Stimulated activated CD8-positive, alpha-beta memory T cell treated with anti-CD3 and anti-CD28 coated beads, Interleukin-15, amount 100 ng/mL, for 24 hours (primary cell): Measurements from ENCODE around the gene EIPR1.
"Not testable (repeated sequence)": the region's sequence is repeated elsewhere in the genome, so short reads cannot be mapped to it uniquely, and the experiment has no call there.

Experiments
- DNase-seq: peaks from one replicate; pipeline ENCODE4 v3.0.0-alpha.2; 2020; ENCODE audit warnings: low read depth

Gene EIPR1

GRCh38 chr2:3403587-3404334 lies 26.1 kb upstream of the EIPR1 start:
- no peak for DNase-seq

DNA sequence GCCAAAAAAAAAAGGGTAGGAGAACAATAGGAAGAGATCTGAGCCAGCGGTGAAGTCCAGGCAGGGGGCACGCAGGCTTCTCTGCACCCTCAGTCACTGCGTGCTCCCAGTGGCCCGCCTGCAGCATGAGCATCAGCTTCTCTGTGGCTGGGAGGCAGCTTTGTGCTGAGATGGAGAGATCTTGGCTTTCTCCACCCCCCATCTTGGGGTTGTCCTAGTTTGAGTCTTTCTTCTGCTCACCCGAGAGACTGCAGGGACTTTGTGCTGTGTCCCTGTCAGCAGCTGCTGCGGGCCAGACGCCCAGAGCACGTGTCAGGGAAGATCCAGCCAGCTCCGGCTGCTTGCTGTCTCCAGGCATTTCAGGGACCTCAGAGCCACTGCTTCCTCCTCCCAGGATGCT lies 22.2 kb upstream of the EIPR1 start:
- no peak for DNase-seq

GRCh38 chr2:3399381-3399780 lies 21.8 kb upstream of the EIPR1 start:
- DNase-seq: no peak

GRCh38 chr2:3398857-3399256 lies 21.2 kb upstream of the EIPR1 start:
- DNase-seq: no peak

GRCh38 chr2:3396920-3397559 lies 19.4 kb upstream of the EIPR1 start:
- no peak for DNase-seq

- DNase-seq: no peak
These were observed 14.6 kb upstream of the EIPR1 start for GRCh38 chr2:3392216-3392615.

- DNase-seq: no peak
These were observed 12.4 kb upstream of the EIPR1 start for GRCh38 chr2:3390041-3390440.

- DNase-seq: no peak
These were observed 11.6 kb upstream of the EIPR1 start for GRCh38 chr2:3389193-3389592.

DNA sequence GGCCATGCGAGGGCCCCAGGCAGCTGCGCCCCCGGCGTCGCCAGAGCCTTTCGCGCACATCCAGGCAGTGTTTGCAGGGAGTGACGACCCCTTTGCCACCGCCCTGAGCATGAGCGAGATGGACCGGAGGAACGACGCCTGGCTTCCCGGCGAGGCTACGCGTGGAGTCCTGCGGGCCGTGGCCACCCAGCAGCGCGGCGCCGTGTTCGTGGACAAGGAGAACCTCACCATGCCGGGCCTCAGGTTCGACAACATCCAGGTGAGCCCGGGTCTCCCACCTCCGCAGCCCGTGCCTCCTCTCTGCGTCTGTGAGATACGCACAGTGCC lies 10.8 kb upstream of the EIPR1 start:
- no peak for DNase-seq

GRCh38 chr2:3387644-3388411 lies 10.2 kb upstream of the EIPR1 start:
- DNase-seq: no peak

DNA sequence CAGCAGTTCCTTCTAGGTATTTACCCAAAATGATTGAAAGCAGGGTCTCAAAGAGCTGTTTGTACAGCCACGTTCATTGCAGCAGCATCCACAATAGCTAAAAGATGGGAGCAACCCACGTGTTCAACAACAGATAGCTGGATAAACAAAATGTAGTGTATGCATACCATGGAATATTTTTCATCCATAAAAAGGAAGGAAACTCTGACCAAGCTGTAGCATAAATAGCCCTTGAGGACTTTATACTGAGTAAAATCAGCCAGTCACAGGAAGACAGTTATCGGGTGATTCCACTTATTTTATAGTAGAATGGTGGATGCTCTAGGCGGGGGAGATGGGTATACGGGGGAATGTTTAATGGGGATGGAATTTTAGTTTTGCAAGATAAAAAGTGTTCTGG lies 9.4 kb upstream of the EIPR1 start:
- no peak for DNase-seq

DNA sequence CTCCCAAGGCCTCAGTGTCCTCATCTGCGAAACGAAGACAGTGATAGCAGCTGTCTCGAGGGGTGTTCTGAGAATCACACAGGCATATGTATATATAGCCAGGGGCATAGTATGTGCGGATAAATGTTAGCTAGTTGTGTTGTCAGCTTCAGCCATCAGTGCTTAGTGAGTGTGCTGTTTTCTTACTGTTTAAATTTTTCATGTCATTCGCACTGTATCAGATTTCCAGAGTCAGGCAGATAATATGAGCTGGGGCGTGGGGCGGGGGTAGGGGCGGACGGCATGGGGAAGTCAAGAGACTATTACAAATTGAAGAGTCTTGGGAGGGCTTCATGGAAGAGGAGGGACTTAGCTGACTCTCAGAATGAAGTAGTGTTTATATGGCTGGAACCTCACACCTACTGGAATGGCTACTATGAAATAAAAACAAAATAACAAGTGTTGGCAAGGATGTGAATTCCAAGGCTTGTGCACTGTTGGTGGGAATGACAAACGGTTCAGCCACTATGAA lies 8.9 kb upstream of the EIPR1 start:
- DNase-seq: no peak

DNA sequence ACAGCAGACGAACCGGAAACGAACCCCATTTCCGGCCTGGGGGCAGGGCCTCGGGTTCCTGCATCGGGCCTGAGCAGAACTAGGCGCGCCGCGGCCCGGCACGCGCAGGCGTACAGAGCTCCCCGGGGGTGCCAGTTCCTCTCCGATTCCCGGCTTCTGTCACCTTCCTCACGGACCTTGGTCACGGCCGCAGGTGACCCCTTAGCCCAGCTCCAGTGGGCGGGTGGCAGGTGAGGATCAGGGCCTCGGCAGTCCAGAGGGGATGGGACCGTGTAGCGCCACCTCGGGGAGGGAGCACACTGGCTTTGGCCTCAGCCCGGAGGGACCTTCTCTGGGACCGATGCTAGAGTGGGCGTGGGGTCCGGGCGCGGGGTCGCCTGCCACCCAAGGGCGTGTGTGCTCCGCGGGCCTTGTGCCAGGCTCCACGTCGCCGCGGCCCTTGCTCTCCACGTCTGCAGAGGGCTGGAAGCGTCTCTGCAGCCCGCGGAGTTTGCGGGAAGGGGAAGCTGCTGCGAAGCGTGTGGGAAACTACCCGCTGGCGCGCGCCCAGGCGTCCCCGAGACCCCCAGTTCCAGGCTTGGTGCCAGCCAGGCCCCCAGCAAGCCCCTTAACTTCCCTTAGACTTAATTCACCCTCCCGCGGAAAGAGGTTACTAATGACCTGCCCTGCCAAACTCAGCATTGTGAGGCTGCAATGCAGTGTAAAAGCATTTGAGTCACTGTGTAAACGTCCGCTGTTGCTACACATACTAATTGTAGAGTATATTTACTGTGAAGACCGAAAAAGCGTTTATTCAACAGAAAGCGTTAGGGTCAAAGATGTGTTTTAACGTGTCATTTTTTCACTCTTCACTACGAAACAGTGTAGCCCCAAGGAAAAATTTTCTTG lies 2.3 kb upstream of the EIPR1 start, which contains the start of gene TRAPPC12:
TSS of gene TRAPPC12 (plus strand) at position 48 of the 888 bp plus-strand sequence. CDS start 7,930 bp downstream, outside the sequence.
- DNase-seq: peak; percentile 85

GRCh38 chr2:3379339-3379646 lies 1.7 kb upstream of the EIPR1 start:
- no peak for DNase-seq

DNA sequence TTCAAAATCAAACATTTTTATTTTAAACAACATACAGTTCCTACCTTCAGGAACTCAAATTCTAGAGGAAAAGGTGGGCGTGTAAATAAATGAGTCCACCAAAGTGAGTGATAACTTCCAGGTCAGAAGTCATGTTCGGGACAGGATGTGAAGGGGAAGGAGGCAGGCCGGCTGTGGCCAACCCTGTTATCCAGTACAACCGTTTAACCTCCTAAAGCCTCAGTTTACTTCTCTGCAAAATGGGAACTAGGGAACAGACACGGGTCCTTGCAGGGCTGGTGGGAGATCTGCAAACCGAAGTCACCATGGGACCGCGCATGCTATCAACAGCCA lies 373 bp downstream of the EIPR1 start:
- no peak for DNase-seq

DNA sequence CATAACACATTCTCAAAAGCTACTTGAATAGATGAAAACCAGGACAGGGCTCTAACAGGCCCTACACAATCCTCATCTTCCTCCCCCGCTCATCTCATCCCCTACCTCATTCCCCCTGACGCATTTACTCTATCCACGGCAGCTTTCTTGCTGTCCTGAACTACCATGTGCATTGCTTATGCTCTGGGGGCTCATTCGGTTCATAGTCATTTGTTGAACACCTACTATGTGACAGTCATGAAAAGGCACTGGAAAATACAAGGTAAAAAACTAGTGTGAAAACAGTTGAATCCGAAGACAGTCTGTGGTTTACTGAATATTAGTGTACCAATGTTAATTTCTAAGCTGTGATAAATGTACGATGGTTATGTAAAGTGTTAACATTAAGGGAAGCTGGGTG lies 797 bp downstream of the EIPR1 start:
- no peak for DNase-seq

DNA sequence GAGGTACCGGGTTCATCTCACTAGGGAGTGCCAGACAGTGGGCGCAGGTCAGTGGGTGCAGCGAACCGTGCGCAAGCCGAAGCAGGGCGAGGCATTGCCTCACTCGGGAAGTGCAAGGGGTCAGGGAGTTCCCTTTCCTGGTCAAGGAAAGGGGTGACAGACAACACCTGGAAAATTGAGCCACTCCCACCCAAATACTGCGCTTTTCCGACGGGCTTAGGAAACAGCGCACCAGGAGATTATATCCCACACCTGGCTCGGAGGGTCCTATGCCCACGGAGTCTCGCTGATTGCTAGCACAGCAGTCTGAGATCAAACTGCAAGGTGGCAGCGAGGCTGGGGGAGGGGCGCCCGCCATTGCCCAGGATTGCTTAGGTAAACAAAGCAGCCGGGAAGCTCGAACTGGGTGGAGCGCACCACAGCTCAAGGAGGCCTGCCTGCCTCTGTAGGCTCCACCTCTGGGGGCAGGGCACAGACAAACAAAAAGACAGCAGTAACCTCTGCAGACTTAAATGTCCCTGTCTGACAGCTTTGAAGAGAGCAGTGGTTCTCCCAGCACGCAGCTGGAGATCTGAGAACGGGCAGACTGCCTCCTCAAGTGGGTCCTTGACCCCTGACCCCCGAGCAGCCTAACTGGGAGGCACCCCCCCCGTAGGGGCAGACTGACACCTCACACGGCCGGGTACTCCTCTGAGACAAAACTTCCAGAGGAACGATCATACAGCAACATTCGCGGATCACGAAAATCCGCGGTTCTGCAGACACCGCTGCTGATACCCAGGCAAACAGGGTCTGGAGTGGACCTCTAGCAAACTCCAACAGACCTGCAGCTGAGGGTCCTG lies 8.1 kb downstream of the EIPR1 start:
- not testable (repeated sequence) for DNase-seq

- DNase-seq: no peak
These were observed 9.3 kb downstream of the EIPR1 start for GRCh38 chr2:3368261-3368722.

- DNase-seq: no peak
These were observed 12.4 kb downstream of the EIPR1 start for GRCh38 chr2:3365219-3365618.

GRCh38 chr2:3361518-3362389 lies 15.9 kb downstream of the EIPR1 start:
- no peak for DNase-seq
